Raji (cell line): ENCODE measurements around the gene UGT8.

Experiments
- POLR2A ChIP-seq: IDR thresholded peaks from 2 replicates; pipeline ENCODE4 v1.6.1; 2011; ENCODE audit warnings: low read depth, low read length, control low read depth; ENCODE audit not compliant: insufficient read depth

UGT8 gene

GRCh38 chr4:114599903-114600552 is 1.4 kb downstream of the UGT8 start:
- TF ChIP-seq POLR2A: no peak

GRCh38 chr4:114600672-114601071 is 2.1 kb downstream of the UGT8 start:
- no peak for TF ChIP-seq POLR2A

- no peak for TF ChIP-seq POLR2A
Observed at GRCh38 chr4:114601304-114602052, 2.9 kb downstream of the UGT8 start.

DNA sequence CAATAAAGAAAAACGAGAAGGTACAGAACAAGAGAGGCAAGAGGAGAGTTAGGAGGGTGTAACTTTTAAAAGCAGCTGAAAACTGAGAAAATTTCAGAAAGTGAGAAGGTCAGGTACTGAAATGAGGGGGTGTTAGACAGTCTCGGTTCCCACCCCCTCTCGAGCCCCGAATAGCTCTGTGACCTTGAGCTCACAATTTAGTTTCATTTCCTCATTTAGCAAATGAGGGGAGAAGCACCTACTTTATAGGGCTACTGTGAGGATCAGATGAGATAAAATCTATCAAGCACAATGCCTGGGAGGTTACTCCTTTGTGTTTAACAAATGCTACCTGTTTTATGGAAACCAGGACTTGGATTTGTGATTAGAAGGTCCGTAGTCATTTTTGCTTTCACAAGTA is 4.9 kb downstream of the UGT8 start:
- no peak for TF ChIP-seq POLR2A

DNA sequence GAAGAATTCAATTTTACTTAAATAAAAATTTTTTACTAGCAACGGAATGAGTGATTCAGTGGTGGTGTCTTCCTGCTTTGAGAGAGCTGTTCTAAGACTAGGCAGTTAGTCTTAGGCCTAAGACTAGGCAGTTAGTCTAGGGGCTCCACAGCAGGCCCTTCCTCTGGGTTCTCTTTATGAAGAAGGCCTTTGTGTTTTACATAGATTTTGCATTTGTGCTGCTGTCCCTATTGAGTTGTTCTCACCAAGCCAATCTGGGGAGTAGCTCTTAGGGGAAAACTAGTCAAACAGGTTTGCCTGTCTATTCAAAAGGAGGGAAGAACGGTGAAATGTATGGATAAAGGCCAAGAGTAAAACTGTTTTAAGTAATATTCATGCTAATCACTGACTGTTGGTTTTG is 7.6 kb downstream of the UGT8 start:
- no peak for TF ChIP-seq POLR2A

DNA sequence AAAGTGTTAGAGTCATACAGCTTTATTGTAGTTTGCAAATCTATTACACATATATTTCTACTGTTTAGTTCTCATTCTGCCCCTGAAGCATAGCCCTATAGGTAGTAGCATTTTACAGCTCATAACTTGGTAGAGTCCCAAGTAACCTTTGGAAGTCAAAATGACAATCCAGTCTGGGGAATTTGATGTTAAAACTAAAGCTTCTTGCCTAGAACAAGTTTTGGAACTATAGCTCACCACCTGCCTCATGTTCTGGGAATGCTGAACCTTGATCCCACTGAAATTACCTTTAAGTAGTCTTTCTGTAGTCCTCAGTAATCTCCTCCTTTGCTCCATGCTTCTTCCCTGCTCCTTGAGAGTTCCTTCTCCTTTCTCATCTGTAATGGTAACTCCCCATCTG is 8.4 kb downstream of the UGT8 start:
- TF ChIP-seq POLR2A: no peak

- TF ChIP-seq POLR2A: no peak
Observed at GRCh38 chr4:114613560-114613959, 15.0 kb downstream of the UGT8 start.

- no peak for TF ChIP-seq POLR2A
Observed at GRCh38 chr4:114615435-114615834, 16.8 kb downstream of the UGT8 start.

DNA sequence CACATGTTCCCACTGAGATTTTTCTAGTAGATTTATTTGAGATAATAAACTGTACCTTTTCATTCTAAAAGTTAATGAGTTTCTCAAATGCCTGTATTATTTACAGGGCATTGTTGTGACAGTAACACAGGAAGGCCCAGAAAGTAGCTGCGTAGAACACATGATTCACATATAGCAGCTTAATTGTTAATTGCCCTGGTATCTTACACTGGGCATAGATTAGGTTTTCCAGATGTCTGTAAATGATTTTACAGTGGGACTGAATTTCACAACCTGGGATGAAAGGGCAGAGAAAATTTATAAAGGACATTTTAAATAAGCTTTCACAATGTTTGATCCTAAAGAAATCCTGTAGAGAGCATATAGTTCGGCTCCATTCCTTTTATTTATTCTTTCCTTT is 27.6 kb downstream of the UGT8 start:
- no peak for TF ChIP-seq POLR2A

DNA sequence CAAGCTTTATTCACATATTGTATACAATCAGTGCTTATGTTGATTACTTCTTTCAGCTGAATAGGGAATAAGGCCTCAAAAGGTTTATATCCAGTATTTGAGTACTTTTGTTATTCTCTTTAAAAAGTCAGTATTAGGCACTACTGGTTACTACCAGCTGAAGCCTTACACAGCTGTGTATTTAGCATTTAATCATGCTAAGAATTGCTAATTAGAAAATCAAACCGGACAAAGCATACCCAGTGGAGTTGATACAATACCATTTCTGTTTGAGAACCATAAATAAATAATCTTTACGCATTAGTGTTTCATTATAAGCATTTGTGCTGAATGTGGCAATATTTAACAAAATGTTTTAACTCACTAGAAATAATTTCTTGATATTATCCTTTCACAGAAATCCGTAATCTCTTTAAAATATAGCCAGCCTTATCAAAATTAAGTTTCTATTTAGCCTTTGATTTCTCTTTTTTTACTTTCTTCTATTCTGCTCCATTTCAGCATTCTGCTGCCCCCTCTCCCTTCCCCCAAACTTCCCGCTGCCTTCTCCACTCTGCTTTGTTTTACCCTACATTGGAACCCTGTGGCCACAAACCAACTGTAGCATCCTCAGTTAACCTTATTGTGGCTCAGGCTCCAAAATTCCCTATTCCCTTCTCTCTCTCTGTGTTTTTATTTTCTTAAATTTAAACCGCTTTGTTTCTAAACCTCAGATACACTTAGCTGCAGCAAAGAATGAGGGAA is 37.8 kb downstream of the UGT8 start:
- no peak for TF ChIP-seq POLR2A

GRCh38 chr4:114642173-114642780 is 43.7 kb downstream of the UGT8 start:
- TF ChIP-seq POLR2A: no peak

- TF ChIP-seq POLR2A: no peak
Observed at GRCh38 chr4:114649908-114650307, 51.3 kb downstream of the UGT8 start.

DNA sequence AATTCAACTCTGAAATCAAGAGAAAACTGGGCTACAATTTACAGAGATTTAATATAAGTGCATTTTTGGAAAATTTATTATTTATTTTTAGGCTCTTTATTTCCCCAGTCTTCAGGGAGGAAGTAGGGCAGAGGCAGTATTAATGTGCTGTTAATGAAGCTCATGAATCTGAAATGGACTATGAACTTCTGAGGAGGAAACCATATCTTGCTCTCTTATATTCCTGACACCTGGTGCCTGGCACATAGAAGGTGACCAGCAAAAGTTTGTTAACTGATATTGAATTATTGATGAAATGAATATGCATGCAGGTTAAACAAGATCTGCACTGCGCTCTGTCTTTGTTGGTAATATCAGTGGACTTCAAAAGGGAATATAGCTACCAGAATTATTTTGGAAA is 55.1 kb downstream of the UGT8 start:
- no peak for TF ChIP-seq POLR2A

DNA sequence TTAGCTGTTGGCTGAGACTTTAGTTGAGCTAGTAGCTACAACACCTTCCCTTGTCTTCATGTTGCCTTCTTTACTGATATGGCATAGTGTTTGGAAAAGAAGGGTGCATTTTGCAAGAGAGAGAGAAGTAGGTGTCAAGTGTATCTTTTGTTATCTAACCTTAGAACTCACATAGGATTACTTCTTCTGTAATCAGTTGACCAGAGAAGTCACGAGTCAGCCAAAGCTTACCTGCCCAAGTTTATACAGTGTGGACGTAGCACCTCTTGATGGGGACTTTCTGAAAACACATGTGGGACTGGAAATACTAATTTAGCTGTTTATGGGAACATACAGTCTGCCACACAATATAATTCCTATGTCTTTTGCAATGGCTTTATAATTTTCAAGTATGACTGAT is 56.0 kb downstream of the UGT8 start:
- TF ChIP-seq POLR2A: no peak

GRCh38 chr4:114658179-114658578 is 59.6 kb downstream of the UGT8 start:
- no peak for TF ChIP-seq POLR2A

- no peak for TF ChIP-seq POLR2A
Observed at GRCh38 chr4:114658776-114659175, 60.2 kb downstream of the UGT8 start.
